DOHH2 (cell line): Measurements from ENCODE around the gene CCDC122.

Experiments used
- H3F3A ChIP-seq: fragments of 200-600 bp; sonication (generic), shearing (Covaris generic); 2 replicates; pipeline ENCODE4 v1.6.0; 2016; ENCODE audit warnings: antibody characterized with exemption, mild to moderate bottlenecking; ENCODE audit not compliant: control insufficient read depth, insufficient read depth
- H3K27ac ChIP-seq: fragments of 200-600 bp; sonication (generic); 2 replicates; pipeline ENCODE4 v1.5.1; 2014; ENCODE audit warnings: low read depth, mild to moderate bottlenecking, low read length, moderate library complexity
- H3K27me3 ChIP-seq: fragments of 200-600 bp; sonication (generic); 2 replicates; pipeline ENCODE4 v1.6.1; 2014; ENCODE audit warnings: mild to moderate bottlenecking, low read length, mixed read lengths; ENCODE audit not compliant: control insufficient read depth
- H3K36me3 ChIP-seq: fragments of 200-600 bp; sonication (generic); 2 replicates; pipeline ENCODE4 v1.6.1; 2014; ENCODE audit warnings: mild to moderate bottlenecking, low read length, moderate library complexity, mixed read lengths; ENCODE audit not compliant: control insufficient read depth
- H3K4me1 ChIP-seq: fragments of 200-600 bp; sonication (generic); 2 replicates; pipeline ENCODE4 v1.6.1; 2014; ENCODE audit warnings: mild to moderate bottlenecking, low read length, mixed read lengths; ENCODE audit not compliant: control insufficient read depth
- H3K4me2 ChIP-seq: fragments of 200-600 bp; sonication (generic); 2 replicates; pipeline ENCODE4 v1.6.0; 2014; ENCODE audit warnings: mild to moderate bottlenecking, low read length, moderate library complexity
- H3K4me3 ChIP-seq: fragments of 200-600 bp; sonication (generic); 2 replicates; pipeline ENCODE4 v1.5.1; 2014; ENCODE audit warnings: mild to moderate bottlenecking, low read length, mixed read lengths
- H3K79me2 ChIP-seq: fragments of 200-600 bp; sonication (generic); 2 replicates; pipeline ENCODE4 v1.6.1; 2014; ENCODE audit warnings: mild to moderate bottlenecking, low read length, mixed read lengths; ENCODE audit not compliant: control insufficient read depth
- H3K9me2 ChIP-seq: fragments of 200-600 bp; sonication (generic); replicated peaks from 2 replicates; pipeline ENCODE4 v1.6.1; 2014; ENCODE audit warnings: mild to moderate bottlenecking, low read length, mixed read lengths; ENCODE audit not compliant: control insufficient read depth
- H3K9me3 ChIP-seq: fragments of 200-600 bp; sonication (generic); 2 replicates; pipeline ENCODE4 v1.6.1; 2014; ENCODE audit warnings: antibody characterized with exemption, low read length, mixed read lengths; ENCODE audit not compliant: control insufficient read depth, insufficient read depth
- H4K20me1 ChIP-seq: fragments of 200-600 bp; sonication (generic); 2 replicates; pipeline ENCODE4 v1.6.0; 2014; ENCODE audit warnings: low read depth, mild to moderate bottlenecking, antibody characterized with exemption, low read length, moderate library complexity; ENCODE audit not compliant: control insufficient read depth, insufficient read depth
- CTCF ChIP-seq: fragments of 200-600 bp; sonication (generic); IDR thresholded peaks from one replicate; pipeline ENCODE4 v1.5.1; 2014; ENCODE audit warnings: antibody characterized with exemption, mild to moderate bottlenecking, low read depth, low read length; ENCODE audit not compliant: poor library complexity, severe bottlenecking
- EZH2phosphoT487 ChIP-seq: fragments of 200-600 bp; sonication (generic); IDR thresholded peaks from 2 replicates; pipeline ENCODE4 v1.6.1; 2017; ENCODE audit warnings: borderline replicate concordance, mild to moderate bottlenecking, antibody characterized with exemption, low read length, moderate library complexity, mixed read lengths

Gene CCDC122

DNA sequence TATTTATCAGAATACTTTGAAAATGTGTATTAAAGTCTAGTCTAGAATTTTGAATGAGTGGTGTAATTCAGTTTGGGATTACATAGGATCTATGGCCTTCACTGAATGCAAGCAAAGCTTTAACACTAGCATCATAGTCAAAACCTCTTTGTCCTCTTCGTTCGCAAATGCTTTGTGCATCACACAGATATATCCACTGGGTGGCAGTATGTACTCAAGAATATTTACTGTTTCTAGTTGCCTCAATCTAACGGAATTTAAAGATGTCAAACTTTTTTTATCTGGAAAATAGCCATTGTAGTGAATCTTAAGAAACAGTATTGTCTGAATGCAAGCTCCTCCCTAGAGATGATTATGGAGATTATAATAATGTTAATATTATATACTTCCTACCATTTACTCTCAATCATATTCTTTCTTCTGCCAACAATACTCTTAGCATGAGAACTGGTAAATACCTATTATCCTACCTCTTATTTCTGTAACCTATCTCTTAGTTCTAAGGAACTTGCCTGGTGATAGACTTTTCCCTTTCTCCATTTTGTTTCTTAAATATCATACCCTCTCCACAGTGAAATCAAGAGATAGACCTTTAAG lies 26.0 kb upstream of the CCDC122 start:
- no peaks in the 10 kb centered on the region for H3K79me2 ChIP-seq
- H3K4me2 ChIP-seq, result no peak overlapping the region
- H3K4me3 ChIP-seq, result no peak overlapping the region
- no peaks in the 10 kb centered on the region for H3K27me3 ChIP-seq
- no peaks in the 10 kb centered on the region for H3K36me3 ChIP-seq
- no peaks in the 10 kb centered on the region for H3F3A ChIP-seq
- no peak overlapping the region for H3K27ac ChIP-seq
- TF ChIP-seq EZH2phosphoT487 (no peak), CTCF (peak; percentile 70)
- H3K4me1 ChIP-seq, result peaks cover 7% of the 10 kb centered on the region
- H4K20me1 ChIP-seq, result no peaks in the 10 kb centered on the region
- H3K9me3 ChIP-seq, result no peaks in the 10 kb centered on the region
- H3K9me2 ChIP-seq, result no peaks in the 10 kb centered on the region

- H3K4me3 ChIP-seq, result no peak overlapping the region
- no peaks in the 10 kb centered on the region for H3K9me2 ChIP-seq
- TF ChIP-seq CTCF (no peak), EZH2phosphoT487 (no peak)
- H3K9me3 ChIP-seq, result no peaks in the 10 kb centered on the region
- H4K20me1 ChIP-seq, result no peaks in the 10 kb centered on the region
- no peaks in the 10 kb centered on the region for H3K27me3 ChIP-seq
- H3K4me1 ChIP-seq, result no peaks in the 10 kb centered on the region
- H3K36me3 ChIP-seq, result peaks cover 36% of the 10 kb centered on the region
- H3F3A ChIP-seq, result peaks cover 2% of the 10 kb centered on the region; the same call in 1 of the 2 replicates
- H3K4me2 ChIP-seq, result no peak overlapping the region
- H3K27ac ChIP-seq, result no peak overlapping the region
- no peaks in the 10 kb centered on the region for H3K79me2 ChIP-seq
Measured at GRCh38 chr13:43895940-43896339, 16.4 kb upstream of the CCDC122 start.

DNA sequence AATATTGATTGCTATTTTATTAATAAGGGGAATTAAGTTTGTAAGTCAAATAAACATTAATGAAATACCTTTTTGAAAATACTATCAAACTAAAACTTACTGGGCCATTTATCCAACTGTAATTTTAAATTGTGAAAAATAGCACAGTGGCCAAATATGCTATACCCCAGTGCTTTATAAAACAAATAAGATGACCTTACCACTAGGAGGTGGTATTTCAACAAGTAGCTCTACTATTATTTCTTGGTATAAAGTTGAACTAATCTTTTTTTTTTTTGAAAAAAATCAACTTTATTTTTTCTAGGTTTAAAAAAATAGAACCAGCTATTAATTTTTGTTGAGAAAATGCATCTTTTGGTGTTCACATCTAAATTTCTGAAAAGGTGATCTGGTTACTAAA lies 14.9 kb upstream of the CCDC122 start:
- H3K79me2 ChIP-seq, result no peaks in the 10 kb centered on the region
- H3K4me3 ChIP-seq, result no peak overlapping the region
- TF ChIP-seq CTCF (peak; percentile 36), EZH2phosphoT487 (no peak)
- no peaks in the 10 kb centered on the region for H3K4me1 ChIP-seq
- H3K27ac ChIP-seq, result no peak overlapping the region
- H3K4me2 ChIP-seq, result no peak overlapping the region
- H3K9me2 ChIP-seq, result no peaks in the 10 kb centered on the region
- H4K20me1 ChIP-seq, result no peaks in the 10 kb centered on the region
- H3K27me3 ChIP-seq, result no peaks in the 10 kb centered on the region
- no peaks in the 10 kb centered on the region for H3K9me3 ChIP-seq
- peaks cover 51% of the 10 kb centered on the region for H3K36me3 ChIP-seq
- peaks cover 2% of the 10 kb centered on the region; the same call in 1 of the 2 replicates for H3F3A ChIP-seq
